Prostate gland (tissue), 2 donors: ENCODE data around the gene FAM32A.

Source experiments
- POLR2AphosphoS5 ChIP-seq: sonication (generic); formaldehyde crosslinking; IDR thresholded peaks from one replicate; pipeline ENCODE4 v1.6.1; 2017; ENCODE audit warnings: antibody characterized with exemption
- TF ChIP-seq, protein P1 (sequence below), 4 experiments: fragments of 200-600 bp in 2 of 4; fragments of 450-650 bp in 2 of 4; sonication (generic) in 2 of 4; IDR thresholded peaks; 1 replicate in 3 of 4; 2 replicates in 1 of 4; pipeline ENCODE4 v1.5.1; 2016 to 2019; ENCODE audit warnings: antibody characterized with exemption in 4 of 4, mild to moderate bottlenecking in 2 of 4, moderate library complexity in 2 of 4

DNA sequence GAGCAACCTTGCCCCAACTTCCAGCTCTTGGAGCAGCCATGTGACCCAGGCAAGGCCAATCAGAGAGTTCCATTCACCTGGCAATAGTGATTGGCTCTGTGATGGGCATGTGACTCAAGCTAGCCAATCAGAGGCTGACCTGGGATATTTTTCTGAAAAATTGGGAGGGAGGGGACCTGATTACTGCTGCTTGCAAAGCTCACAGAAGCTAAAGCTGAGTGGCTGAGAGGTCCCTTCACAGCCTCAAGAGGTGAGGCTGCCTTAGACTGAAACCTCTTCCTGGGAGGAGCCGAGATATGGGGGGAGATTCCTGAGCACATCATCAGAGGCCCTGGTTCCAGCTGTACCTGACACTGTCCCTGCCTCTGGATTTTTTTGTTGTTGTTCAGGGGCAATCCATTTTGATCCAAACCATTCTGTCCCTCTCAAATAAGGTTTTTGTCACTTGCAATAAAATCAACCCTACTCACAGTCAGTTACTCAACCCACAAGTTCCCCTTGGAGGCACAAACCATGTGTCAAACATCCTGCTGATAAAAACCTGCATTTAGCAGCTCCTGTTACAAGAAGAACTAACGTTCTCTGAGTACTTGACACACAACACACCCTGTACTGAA lies 16.6 kb upstream of the FAM32A start:
- TF ChIP-seq, protein P1, sequence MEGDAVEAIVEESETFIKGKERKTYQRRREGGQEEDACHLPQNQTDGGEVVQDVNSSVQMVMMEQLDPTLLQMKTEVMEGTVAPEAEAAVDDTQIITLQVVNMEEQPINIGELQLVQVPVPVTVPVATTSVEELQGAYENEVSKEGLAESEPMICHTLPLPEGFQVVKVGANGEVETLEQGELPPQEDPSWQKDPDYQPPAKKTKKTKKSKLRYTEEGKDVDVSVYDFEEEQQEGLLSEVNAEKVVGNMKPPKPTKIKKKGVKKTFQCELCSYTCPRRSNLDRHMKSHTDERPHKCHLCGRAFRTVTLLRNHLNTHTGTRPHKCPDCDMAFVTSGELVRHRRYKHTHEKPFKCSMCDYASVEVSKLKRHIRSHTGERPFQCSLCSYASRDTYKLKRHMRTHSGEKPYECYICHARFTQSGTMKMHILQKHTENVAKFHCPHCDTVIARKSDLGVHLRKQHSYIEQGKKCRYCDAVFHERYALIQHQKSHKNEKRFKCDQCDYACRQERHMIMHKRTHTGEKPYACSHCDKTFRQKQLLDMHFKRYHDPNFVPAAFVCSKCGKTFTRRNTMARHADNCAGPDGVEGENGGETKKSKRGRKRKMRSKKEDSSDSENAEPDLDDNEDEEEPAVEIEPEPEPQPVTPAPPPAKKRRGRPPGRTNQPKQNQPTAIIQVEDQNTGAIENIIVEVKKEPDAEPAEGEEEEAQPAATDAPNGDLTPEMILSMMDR (IDR thresholded peaks at IDR 0.05) = no peak
- TF ChIP-seq POLR2AphosphoS5 = no peak
